GM18517 (cell line): Measurements from ENCODE around the gene PRKG1.

ENCODE experiments used
- ATAC-seq: cut with Tn5 transposase; IDR thresholded peaks from one replicate; pipeline ENCODE4 v1.9.1; 2021; ENCODE audit warnings: mild to moderate bottlenecking, moderate library complexity; ENCODE audit not compliant: unreplicated experiment

Gene PRKG1

DNA sequence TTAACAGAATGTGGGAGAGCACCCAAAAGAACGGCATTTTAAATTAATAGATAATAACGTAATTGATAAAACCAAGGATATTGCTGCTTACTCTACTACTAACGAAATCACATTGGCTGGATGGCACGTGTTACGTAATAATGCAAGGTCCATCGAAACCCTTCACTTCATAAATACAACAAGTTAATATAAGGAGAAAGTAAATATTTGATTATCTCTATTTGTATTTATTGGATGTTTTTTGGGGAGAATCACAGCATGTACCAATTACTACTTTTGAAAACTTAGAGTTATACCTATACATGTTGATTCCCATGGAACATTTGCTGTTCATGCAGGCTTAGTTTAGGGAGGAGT is 1.6 kb downstream of the PRKG1 start:
- no peak for ATAC-seq

DNA sequence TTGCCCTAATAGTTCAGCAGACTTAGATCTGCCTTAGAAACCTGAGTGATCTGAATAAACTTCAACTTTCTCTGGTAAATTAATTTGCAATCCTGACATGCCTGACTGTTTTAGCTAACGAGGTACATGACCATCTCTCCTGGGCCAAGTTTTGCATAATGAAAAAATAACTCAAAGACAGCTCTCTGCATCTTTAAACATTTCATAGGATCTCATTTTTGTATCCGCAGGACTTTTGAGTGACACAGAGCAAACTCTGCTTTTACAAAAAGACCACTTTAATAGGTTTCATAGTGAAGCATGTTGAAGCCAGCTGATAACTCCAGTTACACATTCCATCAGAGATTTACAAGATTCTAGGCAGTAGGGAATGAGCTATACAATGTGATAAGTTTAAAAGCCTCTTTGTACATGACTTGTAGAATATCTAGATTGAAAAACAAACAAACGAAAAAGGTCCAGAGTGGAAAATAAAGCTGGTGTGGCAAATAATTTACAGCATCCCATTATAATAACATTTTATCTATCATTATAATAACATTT is 2.1 kb downstream of the PRKG1 start:
- ATAC-seq, result no peak

- no peak for ATAC-seq
Measured at GRCh38 chr10:51077074-51077473, 2.8 kb downstream of the PRKG1 start.

DNA sequence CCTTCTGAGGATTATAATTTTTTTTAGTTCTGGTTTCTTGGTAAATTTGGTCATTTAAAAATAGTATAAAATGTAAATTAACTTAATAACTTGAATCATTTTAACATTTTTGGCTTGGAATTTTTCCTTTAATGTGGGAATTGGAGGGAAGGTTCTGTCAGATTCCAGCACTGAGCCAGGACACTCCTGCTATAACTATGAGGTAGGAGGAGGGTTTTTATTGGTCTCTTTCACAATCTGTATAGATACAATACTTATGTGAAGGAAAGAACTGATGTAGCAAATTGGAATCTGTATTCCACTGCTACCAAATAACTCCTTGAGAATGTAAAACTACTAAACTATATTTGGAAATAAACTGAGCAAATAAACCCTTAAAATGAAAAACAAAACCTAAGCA is 3.2 kb downstream of the PRKG1 start:
- no peak for ATAC-seq

- ATAC-seq, result no peak
Measured at GRCh38 chr10:51079331-51079730, 5.0 kb downstream of the PRKG1 start.

DNA sequence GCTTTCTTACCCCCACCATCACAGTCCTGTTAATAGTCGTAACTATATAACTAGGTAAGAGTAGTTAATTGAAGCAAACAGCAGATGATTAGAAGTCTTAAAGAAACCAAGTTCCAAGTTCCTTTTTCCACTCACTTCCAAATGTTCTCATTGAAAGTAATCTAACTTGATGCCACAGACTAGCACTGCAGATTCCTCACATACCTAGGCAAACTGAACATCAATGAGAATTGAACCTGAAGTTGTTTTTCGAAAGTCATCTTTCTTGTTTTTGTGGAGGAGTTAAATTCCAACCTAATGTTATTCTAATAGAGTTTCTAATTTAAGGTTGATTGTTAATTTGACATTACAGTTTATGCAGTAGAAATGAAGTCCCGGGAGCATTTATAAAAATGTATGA is 5.5 kb downstream of the PRKG1 start:
- ATAC-seq, result no peak

GRCh38 chr10:51080311-51081006 is 6.2 kb downstream of the PRKG1 start:
- ATAC-seq, result no peak

- ATAC-seq, result no peak
Measured at GRCh38 chr10:51082857-51083256, 8.6 kb downstream of the PRKG1 start.

- no peak for ATAC-seq
Measured at GRCh38 chr10:51083356-51083853, 9.1 kb downstream of the PRKG1 start.

DNA sequence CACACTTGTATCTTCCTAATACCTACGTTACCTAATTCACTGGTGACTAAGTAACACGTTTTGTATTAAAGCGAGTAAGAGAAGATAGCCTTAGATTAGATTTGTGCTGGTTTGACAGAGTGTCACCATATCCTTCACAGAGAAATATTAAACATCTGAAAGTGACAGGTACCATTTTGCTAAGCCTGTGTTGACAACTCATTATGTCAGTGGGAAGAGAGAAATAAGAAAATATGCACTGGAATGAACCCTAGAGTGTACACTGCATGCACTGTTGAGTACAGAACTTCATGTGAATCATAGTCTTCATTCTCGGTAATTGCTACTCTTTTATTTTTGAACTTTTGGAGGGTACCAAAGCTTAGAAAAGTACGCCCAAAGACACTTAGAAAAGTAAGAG is 10.9 kb downstream of the PRKG1 start:
- no peak for ATAC-seq

GRCh38 chr10:51086710-51087109 is 12.4 kb downstream of the PRKG1 start:
- ATAC-seq, result no peak

- no peak for ATAC-seq
Measured at GRCh38 chr10:51087114-51087513, 12.8 kb downstream of the PRKG1 start.

DNA sequence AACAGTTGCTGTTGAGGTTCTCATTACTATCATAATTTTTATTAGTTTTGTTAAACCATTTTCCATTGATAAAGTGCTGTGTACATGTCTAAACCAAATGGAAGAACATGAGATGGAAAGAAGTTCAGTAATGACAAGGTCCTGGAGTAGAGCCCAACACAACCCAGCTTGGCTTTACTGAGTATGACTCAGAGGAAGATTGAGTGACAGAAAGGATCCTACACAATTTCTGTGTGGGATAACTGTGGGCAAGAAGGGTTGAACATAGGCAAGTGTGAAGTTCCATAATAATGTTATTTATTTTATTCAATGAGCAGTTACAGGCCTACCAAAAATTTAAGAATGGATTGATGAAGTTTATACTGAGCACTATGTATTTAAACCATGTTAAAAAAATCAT is 15.9 kb downstream of the PRKG1 start:
- ATAC-seq, result no peak

DNA sequence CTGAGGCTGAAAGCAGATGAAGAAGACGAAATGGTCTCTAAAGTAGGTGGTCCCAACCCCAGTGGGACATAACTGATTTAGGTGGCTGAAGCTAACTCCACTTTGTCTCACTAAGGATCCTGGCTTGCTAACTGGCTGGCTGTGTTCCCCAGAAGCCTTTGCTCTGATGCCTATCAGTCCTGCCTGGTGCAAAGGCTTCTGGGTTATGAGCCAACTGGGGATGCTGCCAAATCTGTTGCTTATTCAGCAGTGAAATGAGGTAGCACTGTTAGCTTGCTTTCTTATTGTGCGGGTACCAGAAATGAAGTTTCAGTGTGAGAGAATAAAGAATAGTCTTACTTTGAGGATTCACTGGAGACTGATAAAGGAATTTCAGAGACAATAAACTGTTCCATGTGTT is 18.1 kb downstream of the PRKG1 start:
- no peak for ATAC-seq

DNA sequence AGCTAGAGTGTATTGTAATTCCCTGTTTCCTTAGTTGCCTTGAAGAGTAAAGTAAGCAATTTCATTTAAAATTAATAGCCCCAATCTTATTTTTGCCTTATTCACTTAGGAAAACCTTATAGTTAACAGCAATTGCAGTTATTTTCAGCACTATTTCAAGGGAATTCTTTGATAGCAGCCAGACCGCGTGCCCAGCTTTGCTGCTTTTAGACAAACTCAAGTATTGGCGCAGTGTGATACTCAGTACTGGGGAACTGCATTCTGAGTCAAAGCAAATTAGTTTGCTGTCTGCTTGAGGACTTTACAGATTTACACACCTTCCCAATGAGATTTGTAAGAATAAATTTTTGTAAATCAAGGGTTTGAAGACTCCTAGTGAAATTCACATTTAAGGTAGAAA is 21.2 kb downstream of the PRKG1 start:
- no peak for ATAC-seq

DNA sequence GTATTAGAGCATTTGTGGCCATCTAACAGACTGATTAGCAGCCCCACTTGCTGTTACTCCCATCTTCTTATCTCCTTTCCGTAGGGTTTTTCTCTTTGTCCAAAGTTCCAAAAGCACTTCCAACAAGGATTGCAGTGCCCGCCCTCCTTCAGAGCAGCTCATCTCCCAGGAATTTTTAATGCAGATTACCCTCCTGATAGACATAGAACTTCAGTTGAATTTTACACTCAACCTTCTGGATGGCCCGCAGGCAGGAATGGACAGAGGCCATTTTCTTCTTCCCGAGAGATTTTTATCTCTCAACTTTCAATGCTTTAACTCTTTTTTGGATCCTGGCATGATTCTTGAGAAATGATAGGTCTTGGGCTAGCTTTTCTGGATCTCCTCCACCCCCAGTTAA is 23.3 kb downstream of the PRKG1 start:
- ATAC-seq, result no peak

DNA sequence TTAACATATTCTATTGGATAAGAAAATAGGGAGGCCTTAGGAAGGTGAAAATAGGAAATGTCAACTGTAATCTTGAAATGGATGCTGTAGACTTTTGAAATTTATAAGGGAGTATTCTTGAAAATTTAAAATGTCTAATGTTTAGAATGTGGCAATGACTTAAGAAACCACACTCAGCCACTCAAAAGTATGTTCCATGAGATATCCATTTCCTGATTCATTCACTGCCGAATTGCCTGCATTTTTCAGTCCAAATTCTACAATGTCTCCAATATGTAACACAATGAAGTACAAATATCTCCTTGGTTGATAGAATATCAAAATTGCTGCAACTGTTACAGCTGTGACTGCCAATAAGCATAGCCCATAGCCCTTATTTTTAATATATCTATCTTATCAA is 25.9 kb downstream of the PRKG1 start:
- ATAC-seq, result no peak

DNA sequence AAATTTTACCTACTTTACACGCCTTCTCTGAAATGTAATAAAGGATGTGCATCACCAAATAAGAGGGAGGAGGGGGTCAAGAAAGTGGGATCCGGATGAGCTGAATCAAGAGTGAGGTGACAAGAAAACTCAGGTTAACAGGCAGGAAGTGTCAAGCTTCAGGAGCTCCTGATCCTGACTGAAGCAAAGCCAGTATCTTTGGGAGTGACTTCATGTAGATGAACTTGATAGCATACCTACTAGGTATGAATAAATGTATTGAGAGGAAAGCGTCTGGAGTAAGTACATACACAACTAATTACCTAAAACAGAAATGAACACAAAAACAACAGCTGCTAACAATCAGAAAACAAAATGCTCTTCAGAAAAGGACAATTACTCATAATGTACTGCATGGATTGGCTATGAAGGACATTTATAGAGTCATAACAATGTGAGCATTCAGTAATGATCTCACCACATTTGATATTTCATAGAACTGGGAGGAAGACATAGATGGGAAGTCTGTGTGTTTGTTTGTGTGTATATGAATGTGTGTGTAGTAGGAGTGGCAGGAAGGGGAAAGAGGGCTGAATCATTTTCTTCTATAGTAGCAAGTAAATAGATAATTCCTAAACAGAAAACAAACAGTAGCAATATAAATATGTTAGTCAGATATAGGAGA is 29.4 kb downstream of the PRKG1 start:
- no peak for ATAC-seq

GRCh38 chr10:51106311-51106945 is 32.1 kb downstream of the PRKG1 start:
- no peak for ATAC-seq

GRCh38 chr10:51108406-51108805 is 34.1 kb downstream of the PRKG1 start:
- ATAC-seq, result no peak

- no peak for ATAC-seq
Measured at GRCh38 chr10:51109801-51110533, 35.7 kb downstream of the PRKG1 start.
